B cell (primary cell): ENCODE measurements around the gene RASA3.

Source experiments
- CTCF ChIP-seq: fragments of 200-600 bp; IDR thresholded peaks from one replicate; pipeline ENCODE4 v1.8.0; 2022; ENCODE audit warnings: antibody characterized with exemption, mild to moderate bottlenecking
- EZH2 ChIP-seq: IDR thresholded peaks from 2 replicates; pipeline ENCODE4 v1.6.1; 2012; ENCODE audit warnings: borderline replicate concordance, low read depth, mild to moderate bottlenecking, moderate library complexity, low read length; ENCODE audit not compliant: insufficient read depth, poor library complexity, severe bottlenecking

- TF ChIP-seq CTCF (no peak), EZH2 (no peak)
Measured at GRCh38 chr13:113948034-113948742, 184.2 kb downstream of the RASA3 start.
